CD4-positive, alpha-beta T cell (primary cell): Measurements from ENCODE around the gene ASB18. TPM values are rescaled to one million over a fixed set of nuclear protein-coding genes. Genes with fewer than 3 reads are reported as not detected.

ENCODE experiments used
- ATAC-seq: fragments of 200-7000 bp; cut with Tn5 transposase; one replicate; pipeline ENCODE4 v1.10.0; 2022; ENCODE audit warnings: mild to moderate bottlenecking; ENCODE audit not compliant: poor library complexity
- CTCF ChIA-PET: fragments of 350-600 bp; sonication (Branson Sonifier 250); formaldehyde crosslinking; loops from one replicate; lab custom pipeline; 2021; ENCODE audit warnings: antibody characterized with exemption, inconsistent platforms; lab: Charles Lee
- POLR2A ChIA-PET: fragments of 350-600 bp; sonication (Branson Sonifier 250); formaldehyde crosslinking; loops from one replicate; lab custom pipeline; 2021; ENCODE audit warnings: antibody characterized with exemption, inconsistent platforms; lab: Charles Lee
- DNase-seq, 14 experiments: peaks; one replicate each; pipeline ENCODE4 v3.0.0-alpha.2; 2013 to 2020; ENCODE audit warnings: mixed read lengths in 2 of 14
- H3K27ac ChIP-seq, 2 donors: one replicate each; pipeline versions ENCODE4 v1.5.1 to v1.7.0; 2013; ENCODE audit warnings: low read length in 2 of 2, low read depth in 1 of 2, mild to moderate bottlenecking in 1 of 2
- H3K27me3 ChIP-seq, 2 experiments: 1 replicate in 1 of 2; 2 replicates in 1 of 2; pipeline versions ENCODE4 v1.6.1 to v1.7.0; 2013; ENCODE audit warnings: low read length in 2 of 2, control low read depth in 1 of 2, mild to moderate bottlenecking in 1 of 2, moderate library complexity in 1 of 2; ENCODE audit not compliant: insufficient read depth in 2 of 2, control insufficient read depth in 1 of 2
- H3K36me3 ChIP-seq: one replicate; pipeline ENCODE4 v1.6.1; 2013; ENCODE audit warnings: low read length, control low read depth; ENCODE audit not compliant: insufficient read depth
- H3K4me1 ChIP-seq: one replicate; pipeline ENCODE4 v1.6.1; 2013; ENCODE audit warnings: low read length, control low read depth; ENCODE audit not compliant: insufficient read depth
- H3K4me3 ChIP-seq: one replicate; pipeline ENCODE4 v1.5.1; 2013; ENCODE audit warnings: mild to moderate bottlenecking, low read length, moderate library complexity
- H3K9me3 ChIP-seq, 2 experiments: 1 replicate in 1 of 2; 2 replicates in 1 of 2; pipeline versions ENCODE4 v1.6.1 to v1.7.0; 2013; ENCODE audit warnings: low read length in 2 of 2, mild to moderate bottlenecking in 2 of 2, control low read depth in 1 of 2, moderate library complexity in 1 of 2; ENCODE audit not compliant: control insufficient read depth in 1 of 2, insufficient read depth in 1 of 2
- H3K27ac Mint-ChIP-seq: one replicate; pipeline ENCODE4 v1.8.0; 2020; ENCODE audit warnings: mixed read lengths
- H3K27me3 Mint-ChIP-seq: one replicate; pipeline ENCODE4 v1.8.0; 2021; ENCODE audit warnings: mixed read lengths
- H3K36me3 Mint-ChIP-seq: one replicate; pipeline ENCODE4 v1.8.0; 2021; ENCODE audit warnings: low read depth, mixed read lengths
- H3K4me1 Mint-ChIP-seq: one replicate; pipeline ENCODE4 v1.8.0; 2021; ENCODE audit warnings: low read depth, mixed read lengths
- H3K4me3 Mint-ChIP-seq: one replicate; pipeline ENCODE4 v1.8.0; 2020; ENCODE audit warnings: mild to moderate bottlenecking, mixed read lengths
- H3K9me3 Mint-ChIP-seq: one replicate; pipeline ENCODE4 v1.8.0; 2020; ENCODE audit warnings: mixed read lengths
- CTCF ChIP-seq: fragments of 200-600 bp; IDR thresholded peaks from one replicate; pipeline ENCODE4 v1.8.0; 2022; ENCODE audit warnings: antibody characterized with exemption, mild to moderate bottlenecking
- intact Hi-C, 2 experiments: fragments of 100-400 bp; cut with DNase I in 1 of 2; cut with micrococcal nuclease in 1 of 2; formaldehyde crosslinking; loops; one replicate each; pipeline versions ENCODE4 v1.15.1 to v1.9.0; 2023 to 2025; cut with DNase I, micrococcal nuclease
- total RNA-seq, 174 experiments: library from RNA in 2 of 174; stranded (reverse) in 2 of 174; gene quantifications; one replicate each; pipeline ENCODE4 v1.2.3 and lab custom pipeline; 2021 to 2026

Gene ASB18
- total RNA-seq, 2 experiments from 2014 or later, result not detected

GRCh38 chr2:236164201-236164924 is 99.8 kb downstream of the ASB18 start:
- Histone ChIP-seq H3K9me3 (peaks cover 0 to 41% of the 10 kb centered on the region in 2 experiments), H3K4me3 (no peak overlapping the region), H3K27me3 (peaks cover 57 to 90% of the 10 kb centered on the region in 2 experiments), H3K36me3 (no peaks in the 10 kb centered on the region), H3K27ac (no peak overlapping the region), H3K4me1 (peaks cover 7% of the 10 kb centered on the region)
- H3K36me3 Mint-ChIP-seq, result no peaks in the 10 kb centered on the region
- TF ChIP-seq CTCF, result no peak
- DNase-seq, result no peak
- H3K4me3 Mint-ChIP-seq, result no peak overlapping the region
- H3K27me3 Mint-ChIP-seq, result peaks cover 57% of the 10 kb centered on the region
- ChIA-PET POLR2A (no interaction called here), CTCF (no interaction called here)
- H3K27ac Mint-ChIP-seq, result no peak overlapping the region
- H3K4me1 Mint-ChIP-seq, result peaks cover 15% of the 10 kb centered on the region
- ATAC-seq, result no peak
- H3K9me3 Mint-ChIP-seq, result no peaks in the 10 kb centered on the region
- intact Hi-C loops, result no loop called here

- Histone ChIP-seq H3K9me3 (peaks cover 0 to 43% of the 10 kb centered on the region in 2 experiments), H3K4me1 (peaks cover 7% of the 10 kb centered on the region), H3K36me3 (no peaks in the 10 kb centered on the region), H3K27ac (no peak overlapping the region), H3K27me3 (peaks cover 50 to 88% of the 10 kb centered on the region in 2 experiments), H3K4me3 (no peak overlapping the region)
- H3K4me3 Mint-ChIP-seq, result no peak overlapping the region
- peaks cover 56% of the 10 kb centered on the region for H3K27me3 Mint-ChIP-seq
- no peak overlapping the region for H3K27ac Mint-ChIP-seq
- TF ChIP-seq CTCF, result no peak
- no peaks in the 10 kb centered on the region for H3K9me3 Mint-ChIP-seq
- CTCF ChIA-PET, result no interaction called here
- DNase-seq, result no peak
- POLR2A ChIA-PET, result no interaction called here
- intact Hi-C loops, result no loop called here
- H3K36me3 Mint-ChIP-seq, result no peaks in the 10 kb centered on the region
- ATAC-seq, result no peak
- H3K4me1 Mint-ChIP-seq, result peaks cover 15% of the 10 kb centered on the region
These were observed 100.6 kb downstream of the ASB18 start for GRCh38 chr2:236163471-236164200.

- CTCF ChIA-PET, result no interaction called here
- peaks cover 0 to 43% of the 10 kb centered on the region in 2 experiments for H3K9me3 ChIP-seq
- ATAC-seq (no peak), DNase-seq (no peak)
- TF ChIP-seq CTCF, result no peak
- Mint-ChIP-seq H3K9me3 (no peaks in the 10 kb centered on the region), H3K36me3 (no peaks in the 10 kb centered on the region), H3K27me3 (peaks cover 63% of the 10 kb centered on the region), H3K4me3 (no peak overlapping the region), H3K27ac (no peak overlapping the region), H3K4me1 (peaks cover 15% of the 10 kb centered on the region)
- intact Hi-C loops, result no loop called here
- peaks cover 50 to 85% of the 10 kb centered on the region in 2 experiments for H3K27me3 ChIP-seq
- no peak overlapping the region for H3K4me3 ChIP-seq
- H3K4me1 ChIP-seq, result peaks cover 7% of the 10 kb centered on the region
- POLR2A ChIA-PET, result no interaction called here
- H3K27ac ChIP-seq, result no peak overlapping the region
- H3K36me3 ChIP-seq, result no peaks in the 10 kb centered on the region
These were observed 101.2 kb downstream of the ASB18 start for GRCh38 chr2:236162882-236163470.
